Gastroesophageal sphincter (tissue), 3 donors: ENCODE results near the gene GAB4.

Experiments used
- CTCF ChIP-seq, 4 experiments: fragments of 200-600 bp in 2 of 4; fragments of 450-650 bp in 2 of 4; sonication (generic) in 1 of 4; IDR thresholded peaks; one replicate each; pipeline ENCODE4 v1.5.1; 2017 to 2019; ENCODE audit warnings: antibody characterized with exemption in 4 of 4, mild to moderate bottlenecking in 2 of 4, moderate library complexity in 2 of 4
- EP300 ChIP-seq: sonication (generic); formaldehyde crosslinking; IDR thresholded peaks from one replicate; pipeline ENCODE4 v1.6.1; 2017; ENCODE audit warnings: antibody characterized with exemption, mild to moderate bottlenecking
- POLR2A ChIP-seq, 2 donors: fragments of 450-650 bp; IDR thresholded peaks; one replicate each; pipeline ENCODE4 v1.6.1; 2017; ENCODE audit warnings: antibody characterized with exemption in 2 of 2, mild to moderate bottlenecking in 2 of 2, moderate library complexity in 1 of 2
- POLR2AphosphoS5 ChIP-seq: sonication (generic); formaldehyde crosslinking; IDR thresholded peaks from one replicate; pipeline ENCODE4 v1.6.1; 2017; ENCODE audit warnings: antibody characterized with exemption

- TF ChIP-seq CTCF (IDR thresholded peaks at IDR 0.05) (no peak), POLR2A (IDR thresholded peaks at IDR 0.05) (no peak), EP300 (no peak), POLR2AphosphoS5 (no peak)
These were observed 20.2 kb downstream of the GAB4 start for GRCh38 chr22:16987822-16988221.
